GM23338 (cell line): ENCODE data around the gene RAB34. TPM values are rescaled to one million over a fixed set of nuclear protein-coding genes. Genes with fewer than 3 reads are reported as not detected.

Experiments
- ATAC-seq: fragments of 200-7000 bp; cut with Tn5 transposase; 3 replicates; pipeline ENCODE4 v1.9.1; 2020
- DNase-seq: peaks from one replicate; pipeline ENCODE4 v3.0.0-alpha.2; 2015; ENCODE audit warnings: low spot score
- H2AFZ ChIP-seq: fragments of 200-600 bp; sonication (generic); 2 replicates; pipeline ENCODE4 v1.8.0; 2016; ENCODE audit warnings: antibody characterized with exemption, mild to moderate bottlenecking, moderate library complexity
- H3F3A ChIP-seq: fragments of 200-600 bp; sonication (generic); replicated peaks from 2 replicates; pipeline ENCODE4 v1.8.0; 2017; ENCODE audit warnings: antibody characterized with exemption, mixed run types, low read depth
- H3K27ac ChIP-seq: fragments of 200-600 bp; sonication (generic); 2 replicates; pipeline ENCODE4 v1.6.1; 2016; ENCODE audit warnings: low read depth
- H3K27me3 ChIP-seq: fragments of 200-600 bp; sonication (generic); 2 replicates; pipeline ENCODE4 v1.8.0; 2016; ENCODE audit warnings: mild to moderate bottlenecking, mixed run types, moderate library complexity; ENCODE audit not compliant: insufficient read depth
- H3K36me3 ChIP-seq: fragments of 200-600 bp; sonication (generic); 2 replicates; pipeline ENCODE4 v1.8.0; 2016; ENCODE audit warnings: mild to moderate bottlenecking; ENCODE audit not compliant: insufficient read depth
- H3K4me1 ChIP-seq: fragments of 200-600 bp; sonication (generic); 2 replicates; pipeline ENCODE4 v1.8.0; 2016; ENCODE audit warnings: mild to moderate bottlenecking, moderate library complexity; ENCODE audit not compliant: insufficient read depth
- H3K4me2 ChIP-seq: fragments of 200-600 bp; sonication (generic); 2 replicates; pipeline ENCODE4 v1.7.1; 2017; ENCODE audit warnings: mixed run types
- H3K4me3 ChIP-seq: fragments of 200-600 bp; sonication (generic); 2 replicates; pipeline ENCODE4 v1.6.1; 2016; ENCODE audit warnings: mixed run types
- H3K79me2 ChIP-seq: fragments of 200-600 bp; sonication (generic); replicated peaks from 2 replicates; pipeline ENCODE4 v1.8.0; 2017; ENCODE audit warnings: mild to moderate bottlenecking; ENCODE audit not compliant: insufficient read depth
- H3K9me2 ChIP-seq: fragments of 200-600 bp; sonication (generic); 2 replicates; pipeline ENCODE4 v1.8.0; 2017; ENCODE audit not compliant: insufficient read depth
- H4K20me1 ChIP-seq: fragments of 200-600 bp; sonication (generic); replicated peaks from 2 replicates; pipeline ENCODE4 v1.8.0; 2017; ENCODE audit warnings: mild to moderate bottlenecking; ENCODE audit not compliant: insufficient read depth
- H3K27ac Mint-ChIP-seq: 2 replicates; pipeline ENCODE4 v1.8.0; 2020; ENCODE audit warnings: inconsistent platforms, mild to moderate bottlenecking, moderate library complexity, mixed read lengths
- H3K27me3 Mint-ChIP-seq: 3 replicates; pipeline ENCODE4 v1.8.0; 2022; ENCODE audit warnings: low read depth, mild to moderate bottlenecking, moderate library complexity, mixed read lengths, inconsistent platforms; ENCODE audit not compliant: insufficient read depth, poor library complexity
- H3K36me3 Mint-ChIP-seq: 3 replicates; pipeline ENCODE4 v1.8.0; 2021; ENCODE audit warnings: low read depth, mild to moderate bottlenecking, inconsistent platforms, moderate library complexity, mixed read lengths
- H3K4me1 Mint-ChIP-seq: 3 replicates; pipeline ENCODE4 v1.8.0; 2020; ENCODE audit warnings: mild to moderate bottlenecking, inconsistent platforms, mixed read lengths
- H3K4me3 Mint-ChIP-seq: 3 replicates; pipeline ENCODE4 v1.8.0; 2021; ENCODE audit warnings: moderate library complexity, mild to moderate bottlenecking, inconsistent platforms, mixed read lengths
- H3K9me3 Mint-ChIP-seq: 3 replicates; pipeline ENCODE4 v1.8.0; 2020; ENCODE audit warnings: moderate library complexity, mild to moderate bottlenecking, inconsistent platforms, mixed read lengths
- CTCF ChIP-seq, 2 experiments: fragments of 200-600 bp in 1 of 2; sonication (generic) in 1 of 2; conservative IDR thresholded peaks; 2 replicates each; pipeline versions ENCODE4 v1.5.1 to v1.6.1; 2016 to 2017; ENCODE audit warnings: antibody characterized with exemption in 2 of 2, low read depth in 2 of 2, mild to moderate bottlenecking in 2 of 2, moderate library complexity in 1 of 2
- EZH2phosphoT487 ChIP-seq: fragments of 200-600 bp; sonication (generic); IDR thresholded peaks from one replicate; pipeline ENCODE4 v1.8.1; 2018; ENCODE audit warnings: antibody characterized with exemption; ENCODE audit not compliant: unreplicated experiment
- JUNB ChIP-seq: IDR thresholded peaks from one replicate; pipeline ENCODE4 v1.6.1; 2016; ENCODE audit warnings: antibody characterized with exemption; ENCODE audit not compliant: unreplicated experiment
- NANOG ChIP-seq: IDR thresholded peaks from 2 replicates; pipeline ENCODE4 v1.6.1; 2016; ENCODE audit warnings: antibody characterized with exemption, borderline replicate concordance
- REST ChIP-seq: IDR thresholded peaks from one replicate; pipeline ENCODE4 v1.6.1; 2018; ENCODE audit warnings: antibody characterized with exemption; ENCODE audit not compliant: unreplicated experiment
- ZNF114 ChIP-seq: fragments of 250-450 bp; sonication (Bioruptor Pico); IDR thresholded peaks from 2 replicates; pipeline ENCODE4 v1.5.0; 2020; ENCODE audit warnings: mild to moderate bottlenecking, moderate library complexity
- ZNF331 ChIP-seq: fragments of 250-450 bp; sonication (Bioruptor Pico); IDR thresholded peaks from 2 replicates; pipeline ENCODE4 v1.5.0; 2020; ENCODE audit warnings: low read depth, mild to moderate bottlenecking, moderate library complexity
- polyA plus RNA-seq: library from polyadenylated mRNA; unstranded; fragments of >200 nt; fragmentation: Nextera tagmentation; extraction: Ambion mirVana; gene quantifications from 2 replicates; pipeline ENCODE4 v1.2.1, GENCODE V29; 2016
- total RNA-seq: library from RNA; depleted of rRNA; stranded (reverse); fragments of >200 nt; shearing (Covaris generic); gene quantifications from 2 replicates; pipeline ENCODE4 v1.2.3, GENCODE V29; 2014

RAB34 gene
- total and polyA plus RNA-seq, 2 experiments from 2014 or later: 184 to 394 TPM

GRCh38 chr17:28715217-28715616, 2.5 kb downstream of the RAB34 start (continued):
- TF ChIP-seq EZH2phosphoT487 (no peak), NANOG (no peak)

GRCh38 chr17:28714281-28714680, 3.4 kb downstream of the RAB34 start:
- H3K27ac ChIP-seq: no peak overlapping the region
- H3K4me2 ChIP-seq: no peak overlapping the region
- H2AFZ ChIP-seq: no peak overlapping the region
- peaks cover 26% of the 10 kb centered on the region for H3K27me3 Mint-ChIP-seq
- H3K36me3 ChIP-seq: peaks cover 13% of the 10 kb centered on the region; the same call in 1 of the 2 replicates
- TF ChIP-seq CTCF (conservative IDR thresholded peaks at IDR 0.05; ENCODE audit: low read depth in 2 of 2) (peak in 1 of 2 experiments; percentile 33; a peak in 2 of 4 replicates), ZNF114 (CRISPR knock-in tag) (no peak)
- H3K4me3 ChIP-seq: no peak overlapping the region
- H3K4me1 ChIP-seq: peaks cover 24% of the 10 kb centered on the region
- no peaks in the 10 kb centered on the region for H3K27me3 ChIP-seq
- no peak overlapping the region for H3K27ac Mint-ChIP-seq
- no peaks in the 10 kb centered on the region for H3K9me3 Mint-ChIP-seq
- H3K4me3 Mint-ChIP-seq: peak overlapping the region; percentile 48; the same call in 1 of the 3 replicates
- H3K36me3 Mint-ChIP-seq: peaks cover 45% of the 10 kb centered on the region
- peaks cover 34% of the 10 kb centered on the region for H3K4me1 Mint-ChIP-seq
- no peaks in the 10 kb centered on the region for H3K9me2 ChIP-seq
- DNase-seq: no peak
- H3F3A ChIP-seq: peaks cover 48% of the 10 kb centered on the region
- no peak for ATAC-seq
- H3K79me2 ChIP-seq: peaks cover 35% of the 10 kb centered on the region
- H4K20me1 ChIP-seq: peaks cover 3% of the 10 kb centered on the region; the same call in 1 of the 2 replicates

GRCh38 chr17:28712705-28713415, 4.8 kb downstream of the RAB34 start:
- TF ChIP-seq JUNB (no peak), ZNF114 (CRISPR knock-in tag) (no peak), REST (no peak), ZNF331 (CRISPR knock-in tag) (no peak)
- Mint-ChIP-seq H3K4me1 (peaks cover 31% of the 10 kb centered on the region), H3K9me3 (no peaks in the 10 kb centered on the region), H3K36me3 (peaks cover 50% of the 10 kb centered on the region), H3K27ac (peak overlapping the region; percentile 86), H3K27me3 (peaks cover 20% of the 10 kb centered on the region), H3K4me3 (peak overlapping the region; percentile 97)
- ATAC-seq: no peak
- Histone ChIP-seq H4K20me1 (peaks cover 5% of the 10 kb centered on the region; the same call in 1 of the 2 replicates), H3K27me3 (no peaks in the 10 kb centered on the region), H3K36me3 (peaks cover 13% of the 10 kb centered on the region; the same call in 1 of the 2 replicates), H3K79me2 (peaks cover 41% of the 10 kb centered on the region), H3F3A (peaks cover 48% of the 10 kb centered on the region), H3K4me2 (peak overlapping the region; percentile 91), H3K4me1 (peaks cover 24% of the 10 kb centered on the region), H3K4me3 (peak overlapping the region; percentile 72), H2AFZ (no peak overlapping the region; the same call in 1 of the 2 replicates), H3K27ac (peak overlapping the region; percentile 99), H3K9me2 (no peaks in the 10 kb centered on the region)
- DNase-seq: no peak
